HG02759 (cell line): ENCODE measurements around the gene ABO.
"Not testable (repeated sequence)": the region's sequence is repeated elsewhere in the genome, so short reads cannot be mapped to it uniquely, and the experiment has no call there.

ENCODE experiments used
- ATAC-seq: cut with Tn5 transposase; IDR thresholded peaks from one replicate; pipeline ENCODE4 v1.9.1; 2021; ENCODE audit warnings: mild to moderate bottlenecking, moderate library complexity; ENCODE audit not compliant: unreplicated experiment

ABO gene

GRCh38 chr9:133264235-133264764, 10.7 kb downstream of the ABO start:
- no peak for ATAC-seq

- no peak for ATAC-seq
Observed at GRCh38 chr9:133263557-133263956, 11.4 kb downstream of the ABO start.

- ATAC-seq: no peak
Observed at GRCh38 chr9:133262226-133262625, 12.8 kb downstream of the ABO start.

GRCh38 chr9:133261753-133262120, 13.3 kb downstream of the ABO start:
- no peak for ATAC-seq

GRCh38 chr9:133261103-133261752, 13.8 kb downstream of the ABO start:
- ATAC-seq: no peak

- no peak for ATAC-seq
Observed at GRCh38 chr9:133260334-133261102, 14.5 kb downstream of the ABO start.

- no peak for ATAC-seq
Observed at GRCh38 chr9:133258061-133259015, 16.7 kb downstream of the ABO start.

- ATAC-seq: no peak
Observed at GRCh38 chr9:133257465-133257956, 17.5 kb downstream of the ABO start.

- ATAC-seq: no peak
Observed at GRCh38 chr9:133256686-133257091, 18.3 kb downstream of the ABO start.

GRCh38 chr9:133256136-133256461, 18.9 kb downstream of the ABO start:
- ATAC-seq: no peak

GRCh38 chr9:133255371-133256135, 19.4 kb downstream of the ABO start:
- no peak for ATAC-seq

- ATAC-seq: no peak
Observed at GRCh38 chr9:133254471-133254870, 20.5 kb downstream of the ABO start.

- no peak for ATAC-seq
Observed at GRCh38 chr9:133253268-133253667, 21.7 kb downstream of the ABO start.

GRCh38 chr9:133252301-133253020, 22.5 kb downstream of the ABO start:
- no peak for ATAC-seq

- ATAC-seq: no peak
Observed at GRCh38 chr9:133251773-133252172, 23.2 kb downstream of the ABO start.

- ATAC-seq: not testable (repeated sequence)
Observed at GRCh38 chr9:133251221-133251620, 23.8 kb downstream of the ABO start.

- no peak for ATAC-seq
Observed at GRCh38 chr9:133250741-133251170, 24.2 kb downstream of the ABO start.

- no peak for ATAC-seq
Observed at GRCh38 chr9:133249337-133249736, 25.7 kb downstream of the ABO start.

GRCh38 chr9:133248726-133249295, 26.2 kb downstream of the ABO start:
- ATAC-seq: no peak
